GM12873 (cell line): Measurements from ENCODE around the gene QRICH1.

Experiments used
- TF ChIP-seq, protein P1 (sequence below): IDR thresholded peaks from 2 replicates; pipeline ENCODE4 v1.5.1; 2012; ENCODE audit warnings: low read depth, mild to moderate bottlenecking, moderate library complexity, low read length, control low read depth; ENCODE audit not compliant: insufficient read depth; ENCODE audit errors: missing control alignments

Gene QRICH1

GRCh38 chr3:49132073-49132436 lies 38.2 kb upstream of the QRICH1 start:
- TF ChIP-seq, protein P1, sequence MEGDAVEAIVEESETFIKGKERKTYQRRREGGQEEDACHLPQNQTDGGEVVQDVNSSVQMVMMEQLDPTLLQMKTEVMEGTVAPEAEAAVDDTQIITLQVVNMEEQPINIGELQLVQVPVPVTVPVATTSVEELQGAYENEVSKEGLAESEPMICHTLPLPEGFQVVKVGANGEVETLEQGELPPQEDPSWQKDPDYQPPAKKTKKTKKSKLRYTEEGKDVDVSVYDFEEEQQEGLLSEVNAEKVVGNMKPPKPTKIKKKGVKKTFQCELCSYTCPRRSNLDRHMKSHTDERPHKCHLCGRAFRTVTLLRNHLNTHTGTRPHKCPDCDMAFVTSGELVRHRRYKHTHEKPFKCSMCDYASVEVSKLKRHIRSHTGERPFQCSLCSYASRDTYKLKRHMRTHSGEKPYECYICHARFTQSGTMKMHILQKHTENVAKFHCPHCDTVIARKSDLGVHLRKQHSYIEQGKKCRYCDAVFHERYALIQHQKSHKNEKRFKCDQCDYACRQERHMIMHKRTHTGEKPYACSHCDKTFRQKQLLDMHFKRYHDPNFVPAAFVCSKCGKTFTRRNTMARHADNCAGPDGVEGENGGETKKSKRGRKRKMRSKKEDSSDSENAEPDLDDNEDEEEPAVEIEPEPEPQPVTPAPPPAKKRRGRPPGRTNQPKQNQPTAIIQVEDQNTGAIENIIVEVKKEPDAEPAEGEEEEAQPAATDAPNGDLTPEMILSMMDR = no peak

DNA sequence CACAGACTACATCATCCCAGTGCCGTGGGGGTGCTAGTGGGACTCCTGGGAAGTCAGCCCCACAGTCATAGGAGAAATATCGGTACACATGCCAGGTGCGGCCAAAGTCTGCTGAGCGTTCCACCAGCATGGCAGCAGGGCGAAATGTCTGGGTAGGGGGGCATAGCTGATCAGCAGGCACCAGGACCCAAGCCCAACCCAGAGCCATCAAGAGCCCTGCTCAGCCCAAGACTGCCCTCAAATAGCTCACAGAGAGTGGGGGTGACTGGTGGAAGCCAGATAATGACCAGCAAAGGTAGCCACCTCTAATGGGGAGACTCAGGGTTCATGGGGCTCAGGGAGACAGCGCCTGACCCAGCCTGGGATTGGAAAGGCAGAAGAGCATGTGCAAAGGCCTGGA lies 37.7 kb upstream of the QRICH1 start:
- TF ChIP-seq, protein P1 = no peak

- TF ChIP-seq, protein P1 = no peak
Measured at GRCh38 chr3:49131040-49131439, 37.2 kb upstream of the QRICH1 start.

- TF ChIP-seq, protein P1 = peak; percentile 44
Measured at GRCh38 chr3:49124991-49125670, 31.3 kb upstream of the QRICH1 start.

- TF ChIP-seq, protein P1 = no peak
Measured at GRCh38 chr3:49124203-49124602, 30.3 kb upstream of the QRICH1 start.

DNA sequence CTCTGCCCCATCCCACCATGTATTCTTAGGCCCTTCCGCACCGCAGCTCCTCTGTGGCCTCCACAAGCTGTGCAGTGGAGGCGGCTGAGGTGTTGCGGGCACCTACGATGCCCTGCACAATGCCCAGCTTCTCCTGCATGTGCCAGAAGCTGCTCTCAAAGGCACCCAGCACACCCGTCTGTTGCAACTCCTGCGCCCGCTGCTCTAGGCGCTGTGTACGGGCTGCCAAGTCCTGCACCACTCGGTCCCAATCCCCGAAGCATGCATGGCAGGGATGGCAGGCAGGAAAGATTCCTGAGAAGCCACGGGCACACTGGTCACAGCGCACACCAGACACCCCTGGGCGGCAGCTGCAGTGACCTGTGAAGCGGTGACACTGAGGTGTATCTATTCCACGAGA lies 29.8 kb upstream of the QRICH1 start:
- TF ChIP-seq, protein P1 = no peak

DNA sequence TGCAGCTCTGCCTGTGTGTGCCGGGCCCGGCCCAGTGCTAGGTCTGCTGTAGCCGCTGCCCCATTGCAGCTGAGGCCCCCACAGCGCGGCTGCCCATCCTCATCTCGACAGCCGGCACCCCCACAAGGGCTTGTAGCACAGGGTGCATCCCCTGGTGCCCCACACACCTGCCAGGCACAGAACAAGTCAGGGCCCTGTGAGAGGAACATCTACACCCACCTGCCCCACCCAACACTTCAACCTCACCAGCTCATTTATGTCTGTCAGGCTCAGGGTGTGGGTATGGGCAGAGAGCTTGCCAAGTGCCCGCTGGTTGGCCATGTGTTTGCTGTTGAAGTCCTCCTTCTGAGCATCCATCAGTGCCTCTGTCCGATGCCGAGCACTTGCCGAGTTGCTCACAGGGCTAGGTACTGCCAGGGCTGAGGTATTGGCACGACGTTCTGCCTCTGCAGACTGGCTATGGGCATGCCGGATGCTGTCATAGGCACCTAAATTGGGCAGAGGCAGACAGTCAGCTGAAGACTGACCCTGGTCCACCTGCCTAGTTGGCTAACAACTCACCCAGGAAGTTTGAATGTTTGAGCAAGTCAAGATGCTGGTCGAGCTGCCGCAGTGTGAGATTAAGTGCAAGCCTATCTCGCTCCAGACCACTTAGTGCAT lies 29.1 kb upstream of the QRICH1 start:
- TF ChIP-seq, protein P1 = no peak
